ENCODE data around the gene SORL1.

- TF ChIP-seq POLR2A (IDR thresholded peaks at IDR 0.05; ENCODE audit: low read depth, low read length) = no peak
- no peak for TF ChIP-seq POLR2AphosphoS5 (IDR thresholded peaks at IDR 0.05; ENCODE audit: low read depth, low read length)
- no peak for TF ChIP-seq TAF1 (IDR thresholded peaks at IDR 0.05; ENCODE audit: borderline replicate concordance, low read depth, low read length)
Measured at GRCh38 chr11:121429556-121429955, 22.6 kb upstream of the SORL1 start.
